ENCODE data around the gene ZNF346. TPM values are rescaled to one million over a fixed set of nuclear protein-coding genes. Genes with fewer than 3 reads are reported as not detected.

The ZNF346 gene
- total RNA-seq, 1 donor from 2014 or later = 15.5 TPM

GRCh38 chr5:177065491-177065890, 43.0 kb downstream of the ZNF346 start:
- no peak for TF ChIP-seq CTCF (IDR thresholded peaks at IDR 0.05; ENCODE audit: insufficient read depth, low read length, poor library complexity, severe bottlenecking)
- no peak for DNase-seq (ENCODE audit: low read depth)
- Histone ChIP-seq H3K4me3 (ENCODE audit: low read depth, low read length) (no peak overlapping the region), H3K27me3 (ENCODE audit: control insufficient read depth, insufficient read depth, low read length) (no peaks in the 10 kb centered on the region), H3K36me3 (ENCODE audit: control insufficient read depth, insufficient read depth, low read length) (peaks cover 1% of the 10 kb centered on the region)

- no peak for TF ChIP-seq CTCF (IDR thresholded peaks at IDR 0.05; ENCODE audit: insufficient read depth, low read length, poor library complexity, severe bottlenecking)
- Histone ChIP-seq H3K36me3 (ENCODE audit: control insufficient read depth, insufficient read depth, low read length) (peaks cover 1% of the 10 kb centered on the region), H3K4me3 (ENCODE audit: low read depth, low read length) (no peak overlapping the region), H3K27me3 (ENCODE audit: control insufficient read depth, insufficient read depth, low read length) (no peaks in the 10 kb centered on the region)
- DNase-seq (ENCODE audit: low read depth) = no peak
These were observed 43.7 kb downstream of the ZNF346 start for GRCh38 chr5:177066224-177066623.

GRCh38 chr5:177067503-177067902, 45.0 kb downstream of the ZNF346 start:
- DNase-seq (ENCODE audit: low read depth) = no peak
- H3K4me3 ChIP-seq (ENCODE audit: low read depth, low read length) = no peak overlapping the region
- H3K27me3 ChIP-seq (ENCODE audit: control insufficient read depth, insufficient read depth, low read length) = no peaks in the 10 kb centered on the region
- no peak for TF ChIP-seq CTCF (IDR thresholded peaks at IDR 0.05; ENCODE audit: insufficient read depth, low read length, poor library complexity, severe bottlenecking)
- peaks cover 1% of the 10 kb centered on the region for H3K36me3 ChIP-seq (ENCODE audit: control insufficient read depth, insufficient read depth, low read length)

GRCh38 chr5:177070536-177071191, 48.2 kb downstream of the ZNF346 start:
- H3K27me3 ChIP-seq (ENCODE audit: control insufficient read depth, insufficient read depth, low read length) = no peaks in the 10 kb centered on the region
- TF ChIP-seq CTCF (IDR thresholded peaks at IDR 0.05; ENCODE audit: insufficient read depth, low read length, poor library complexity, severe bottlenecking) = no peak
- H3K4me3 ChIP-seq (ENCODE audit: low read depth, low read length) = no peak overlapping the region
- H3K36me3 ChIP-seq (ENCODE audit: control insufficient read depth, insufficient read depth, low read length) = no peaks in the 10 kb centered on the region
- no peak for DNase-seq (ENCODE audit: low read depth)

GRCh38 chr5:177071666-177072385, 49.3 kb downstream of the ZNF346 start:
- Histone ChIP-seq H3K4me3 (ENCODE audit: low read depth, low read length) (no peak overlapping the region), H3K36me3 (ENCODE audit: control insufficient read depth, insufficient read depth, low read length) (no peaks in the 10 kb centered on the region), H3K27me3 (ENCODE audit: control insufficient read depth, insufficient read depth, low read length) (no peaks in the 10 kb centered on the region)
- peak; percentile 88 for TF ChIP-seq CTCF (IDR thresholded peaks at IDR 0.05; ENCODE audit: insufficient read depth, low read length, poor library complexity, severe bottlenecking)
- peak; percentile 56 for DNase-seq (ENCODE audit: low read depth)
